NOMO-1 treated with dmso at 0.1 percent for 144 hours (cell line): ENCODE results near the gene DCST2.

Experiments
- DNase-seq: peaks from one replicate; lab custom pipeline; 2025; ENCODE audit not compliant: unreplicated experiment; lab: John Stamatoyannopoulos, UW

The DCST2 gene

GRCh38 chr1:155049651-155050559 is 16.3 kb upstream of the DCST2 start:
- DNase-seq, result no peak

DNA sequence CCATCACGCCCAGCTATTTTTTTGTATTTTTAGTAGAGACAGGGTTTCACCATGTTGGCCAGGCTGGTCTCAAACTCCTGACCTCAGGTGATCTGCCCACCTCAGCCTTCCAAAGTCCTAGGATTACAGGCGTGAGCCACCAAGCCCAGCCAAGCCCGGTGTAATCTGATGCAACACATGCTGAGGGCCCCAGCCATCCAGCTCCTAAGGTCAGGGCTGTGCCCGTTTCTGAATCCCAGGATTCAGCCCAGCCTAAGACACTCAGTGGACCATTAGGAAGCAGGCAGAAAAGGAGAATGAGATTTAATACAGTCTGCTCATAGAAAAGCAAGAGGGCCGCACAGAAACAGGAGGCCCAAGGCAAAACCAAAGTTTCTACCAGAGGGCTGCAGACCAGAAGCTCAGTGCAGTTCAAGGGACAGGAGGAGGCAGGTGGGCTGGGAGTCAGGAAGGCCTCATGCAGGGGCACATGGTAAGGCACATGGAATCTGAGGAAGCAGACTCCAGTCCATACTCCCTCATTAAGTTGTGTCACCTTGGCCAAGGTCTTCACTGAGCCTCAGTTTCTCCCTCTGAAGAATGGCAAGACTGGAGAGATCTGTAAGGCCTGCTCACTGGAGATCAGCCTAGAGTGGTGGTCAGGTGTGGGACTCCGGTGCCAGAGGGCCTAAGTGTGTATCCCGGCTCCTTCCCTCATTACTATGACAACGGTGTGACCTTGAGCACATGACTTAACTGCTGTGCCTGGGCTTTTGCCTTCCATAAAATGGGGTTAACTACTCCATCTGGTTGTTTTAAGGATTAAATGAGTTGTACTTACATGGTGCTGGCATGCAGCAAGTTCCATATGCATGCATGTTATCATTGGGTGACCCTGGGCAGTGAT is 15.1 kb upstream of the DCST2 start:
- DNase-seq, result no peak

- peak; percentile 37 for DNase-seq
These were observed 11.5 kb upstream of the DCST2 start for GRCh38 chr1:155044812-155045657.

- no peak for DNase-seq
These were observed 10.8 kb upstream of the DCST2 start for GRCh38 chr1:155044365-155044764.

GRCh38 chr1:155043793-155044192 is 10.2 kb upstream of the DCST2 start:
- no peak for DNase-seq

DNA sequence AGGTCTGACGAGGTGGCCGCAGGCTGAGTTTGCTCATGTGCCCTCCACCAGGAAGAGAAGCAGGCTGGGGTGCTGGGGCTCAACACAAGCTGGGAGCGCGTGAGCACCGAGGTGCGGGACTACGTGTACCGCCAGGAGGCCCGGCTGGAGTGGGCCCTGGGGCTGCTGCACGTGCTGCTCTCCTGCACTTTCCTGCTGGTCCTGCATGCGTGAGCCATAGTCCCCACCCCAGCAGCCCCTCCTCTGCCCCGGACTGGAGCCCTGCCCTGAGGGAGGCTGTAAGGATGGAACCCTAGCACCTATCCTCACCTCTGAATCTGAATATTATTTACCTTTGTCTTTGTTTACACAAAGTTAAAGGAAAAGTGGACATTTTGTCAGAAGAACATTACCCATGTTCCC is 9.7 kb upstream of the DCST2 start:
- no peak for DNase-seq

DNA sequence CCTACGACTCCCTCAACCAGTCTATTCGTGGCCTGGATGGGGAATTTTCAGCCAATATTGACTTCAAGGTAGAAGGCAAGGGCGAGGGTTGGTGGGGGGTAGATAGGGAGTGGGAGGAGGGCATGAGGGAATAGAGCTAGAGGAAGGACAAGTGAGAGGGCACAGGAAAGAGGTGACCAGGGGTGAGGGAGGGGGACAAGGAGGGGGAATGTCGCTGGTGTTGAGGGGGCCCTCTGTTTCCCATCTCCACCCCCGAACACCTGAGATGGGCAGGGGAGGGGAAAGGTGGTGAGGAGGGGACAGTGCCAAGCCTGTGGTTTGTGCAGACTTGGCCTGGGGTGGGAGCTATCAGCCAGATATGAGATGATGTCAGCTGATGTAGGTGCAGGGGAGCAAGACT is 9.2 kb upstream of the DCST2 start:
- no peak for DNase-seq

GRCh38 chr1:155040358-155041093 is 6.9 kb upstream of the DCST2 start:
- no peak for DNase-seq

DNA sequence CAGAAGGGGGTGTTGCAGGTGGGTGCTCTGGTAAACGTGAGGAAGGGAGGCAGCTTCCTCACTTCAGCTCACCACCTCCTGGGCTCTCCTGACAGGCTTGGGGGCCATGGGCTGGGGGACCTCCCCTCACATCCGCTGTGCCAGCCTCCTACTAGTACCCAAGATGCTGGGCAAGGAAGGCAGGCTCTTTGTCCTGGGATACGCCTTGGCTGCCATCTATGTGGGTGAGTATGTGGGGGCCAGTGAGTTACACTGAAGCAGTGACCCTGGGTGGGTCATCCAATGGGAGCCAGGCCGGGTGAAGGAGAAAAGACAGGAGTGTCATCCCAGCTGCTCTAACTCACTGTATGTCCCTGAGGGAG is 5.7 kb upstream of the DCST2 start:
- DNase-seq, result no peak

DNA sequence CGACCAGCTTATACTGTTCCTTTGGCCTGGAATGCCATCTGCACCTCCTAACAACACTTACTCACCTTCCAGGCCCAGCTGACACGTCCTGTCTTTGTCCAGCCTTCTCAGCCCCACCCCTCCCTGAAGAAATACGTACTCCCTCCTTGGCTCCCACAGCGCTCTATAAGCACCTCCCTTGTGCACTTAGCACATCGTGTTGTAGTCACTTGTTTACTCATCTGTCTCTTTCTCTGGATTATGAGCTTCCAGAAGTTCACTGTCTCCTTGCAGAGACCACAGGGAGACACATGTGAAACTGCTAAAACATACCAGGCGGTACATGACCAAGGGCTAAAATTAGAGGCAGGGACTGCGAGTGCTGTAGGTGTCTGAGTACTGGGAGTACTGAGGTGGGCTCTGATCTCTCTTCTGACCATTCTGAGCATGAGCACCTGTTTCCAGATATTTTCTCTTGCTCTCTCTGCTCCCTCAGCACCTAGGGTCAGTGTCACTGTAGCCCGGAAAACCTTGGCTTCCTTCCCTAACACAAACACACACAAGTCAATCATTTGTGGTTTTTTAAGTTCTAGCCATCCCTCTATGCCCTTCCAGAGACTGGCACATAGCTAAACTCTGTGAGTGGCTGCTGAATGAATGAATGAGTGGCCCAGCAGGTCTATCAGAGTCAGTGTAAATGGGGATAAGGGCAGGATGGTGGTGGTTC is 5.2 kb upstream of the DCST2 start:
- DNase-seq, result no peak

DNA sequence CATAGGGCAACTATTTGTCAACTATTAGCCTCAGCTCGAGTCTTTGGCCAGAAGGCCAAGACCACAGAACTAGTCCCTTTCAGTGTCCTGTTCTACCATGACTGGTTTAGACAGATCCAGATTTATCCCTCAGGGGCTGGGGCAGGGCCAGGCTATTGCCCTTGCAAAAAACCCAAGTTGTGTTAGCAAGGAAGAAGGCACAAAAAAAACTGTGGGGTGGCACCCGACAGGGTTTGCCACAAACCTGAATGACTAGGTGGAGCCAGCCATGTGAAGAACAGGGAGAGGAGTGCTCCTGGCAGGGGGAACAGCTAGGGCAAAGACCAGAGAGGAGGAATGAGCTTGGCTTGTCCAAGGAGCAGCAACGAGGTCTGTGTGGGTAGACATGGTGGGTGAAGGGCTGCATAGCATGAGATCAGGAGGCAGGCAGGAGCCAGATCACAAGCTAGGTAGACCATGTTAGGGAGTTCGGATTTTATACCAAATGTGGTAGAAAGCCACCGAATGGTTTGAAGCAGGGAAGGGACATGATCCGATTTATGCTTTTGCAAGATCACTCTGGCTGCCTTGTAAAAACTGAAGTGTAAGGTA is 4.4 kb upstream of the DCST2 start:
- DNase-seq, result no peak

GRCh38 chr1:155037043-155037442 is 3.5 kb upstream of the DCST2 start:
- DNase-seq, result no peak

DNA sequence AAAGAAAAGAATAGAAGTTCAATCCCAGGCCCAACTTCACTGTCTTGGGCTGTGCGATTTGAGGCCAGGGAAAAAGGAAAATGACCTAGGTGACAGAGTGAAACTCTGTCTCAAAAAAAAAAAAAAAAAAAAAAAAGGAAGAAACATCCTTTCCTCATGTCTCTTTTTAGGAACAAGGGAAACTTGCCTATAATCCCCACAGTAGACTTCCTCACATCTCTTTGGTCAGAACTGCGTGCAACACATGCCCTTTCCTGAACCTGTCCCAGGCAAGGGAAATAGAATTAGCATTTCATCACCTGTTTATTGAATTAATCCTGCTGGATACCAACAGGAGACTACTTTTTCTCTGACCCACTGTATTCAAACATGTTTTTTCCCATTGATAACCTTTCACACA is 2.4 kb upstream of the DCST2 start:
- DNase-seq, result no peak

- no peak for DNase-seq
These were observed 982 bp upstream of the DCST2 start for GRCh38 chr1:155034318-155035208.

- DNase-seq, result no peak
These were observed 695 bp downstream of the DCST2 start for GRCh38 chr1:155032886-155033285.

GRCh38 chr1:155030899-155031298 is 2.7 kb downstream of the DCST2 start:
- no peak for DNase-seq

DNA sequence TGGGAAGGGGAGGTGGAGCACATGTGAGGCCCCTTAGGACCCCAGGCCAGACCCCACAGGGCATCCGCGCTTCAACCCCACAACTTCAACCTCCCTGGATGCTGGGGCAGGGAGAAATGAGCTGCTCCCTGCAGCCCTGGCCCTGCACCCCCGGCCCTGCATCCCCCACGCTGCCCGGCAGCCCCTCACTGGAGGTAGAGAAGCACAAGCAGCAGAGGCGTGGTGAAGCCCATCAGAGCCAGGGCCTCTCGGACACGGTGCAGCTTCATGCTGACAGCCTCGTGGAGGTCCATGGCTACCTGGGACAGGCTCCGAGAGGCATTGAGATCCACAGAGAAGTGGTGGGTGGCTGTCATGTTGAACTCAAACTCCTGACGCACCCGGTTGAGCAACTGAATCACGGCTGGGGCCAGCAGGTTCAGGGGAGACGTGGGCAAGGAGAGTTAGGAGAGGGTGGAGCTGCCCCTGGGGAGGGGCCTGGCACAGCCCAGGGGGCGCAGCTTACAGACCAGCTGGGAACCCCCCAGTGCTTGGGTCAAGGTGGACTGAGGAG is 3.3 kb downstream of the DCST2 start:
- DNase-seq, result no peak
